Stomach smooth muscle (tissue), 2 donors: ENCODE data around the gene FAM13C.

ENCODE experiments used
- H3K27ac ChIP-seq: one replicate; pipeline ENCODE4 v1.7.0; 2013; ENCODE audit warnings: mild to moderate bottlenecking, low read length, inconsistent platforms
- H3K27me3 ChIP-seq, 2 donors: one replicate each; pipeline ENCODE4 v1.7.0; 2013; ENCODE audit warnings: low read length in 2 of 2; ENCODE audit not compliant: insufficient read depth in 2 of 2, control insufficient read depth in 1 of 2
- H3K36me3 ChIP-seq, 2 donors: one replicate each; pipeline ENCODE4 v1.7.0; 2013; ENCODE audit warnings: low read length in 2 of 2; ENCODE audit not compliant: control insufficient read depth in 2 of 2, insufficient read depth in 2 of 2
- H3K4me1 ChIP-seq: one replicate; pipeline ENCODE4 v1.7.0; 2013; ENCODE audit warnings: low read length; ENCODE audit not compliant: control insufficient read depth, insufficient read depth
- H3K4me3 ChIP-seq, 2 donors: one replicate each; pipeline ENCODE4 v1.7.0; 2013; ENCODE audit warnings: low read length in 2 of 2
- H3K9ac ChIP-seq, 2 donors: one replicate each; pipeline ENCODE4 v1.7.0; 2013; ENCODE audit warnings: low read length in 2 of 2, mild to moderate bottlenecking in 1 of 2
- H3K9me3 ChIP-seq, 2 donors: one replicate each; pipeline ENCODE4 v1.7.0; 2013; ENCODE audit warnings: low read length in 2 of 2; ENCODE audit not compliant: control insufficient read depth in 2 of 2
- donor health status: healthy.
- donor health status: Pancreatic carcinoma.

The FAM13C gene

DNA sequence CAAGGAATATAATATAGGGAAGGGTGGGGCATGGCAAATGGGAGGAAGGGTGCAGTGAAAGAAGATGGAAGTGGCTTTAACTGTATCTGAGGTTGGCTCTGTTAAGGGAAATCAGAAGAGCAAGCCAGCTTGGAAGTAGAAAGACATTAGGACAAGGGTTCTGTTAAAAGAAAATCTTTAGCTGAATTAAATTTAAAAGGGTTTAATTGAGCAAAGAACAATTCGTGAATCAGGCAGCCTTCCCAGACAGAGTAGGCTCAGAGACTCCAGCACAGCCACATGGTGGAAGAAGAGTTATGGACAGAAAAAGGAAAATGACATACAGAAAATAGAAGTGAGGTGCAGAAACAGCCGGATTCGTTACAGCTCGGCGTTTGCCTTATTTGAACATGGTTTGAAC is 42.0 kb downstream of the FAM13C start:
- no peak overlapping the region for H3K4me3 ChIP-seq
- no peaks in the 10 kb centered on the region for H3K27me3 ChIP-seq
- peaks cover 0 to 2% of the 10 kb centered on the region in 2 donors for H3K9me3 ChIP-seq
- no peak overlapping the region for H3K9ac ChIP-seq
- peaks cover 25% of the 10 kb centered on the region for H3K4me1 ChIP-seq
- H3K36me3 ChIP-seq, result peaks cover 3 to 15% of the 10 kb centered on the region in 2 donors
- no peak overlapping the region for H3K27ac ChIP-seq

DNA sequence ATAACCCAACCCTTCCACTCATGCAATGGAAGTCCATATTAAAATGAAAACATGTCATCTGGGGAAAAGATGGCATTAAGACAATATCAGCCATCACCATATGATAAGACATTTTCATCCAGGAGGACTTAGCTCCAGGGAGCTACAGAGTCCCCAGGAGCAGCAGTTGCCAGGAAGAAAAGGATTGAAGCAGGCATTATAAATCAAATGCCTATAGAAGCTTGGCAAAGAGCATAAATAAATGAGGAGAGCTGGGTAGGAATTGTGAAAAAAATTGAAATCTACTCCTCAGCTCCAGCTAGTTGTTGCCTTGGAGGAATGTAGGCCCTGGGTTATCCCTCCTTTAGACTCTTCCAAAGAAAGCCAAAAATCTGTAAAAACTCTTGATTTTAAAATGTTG is 42.5 kb downstream of the FAM13C start:
- H3K27me3 ChIP-seq, result no peaks in the 10 kb centered on the region
- H3K4me1 ChIP-seq, result peaks cover 25% of the 10 kb centered on the region
- H3K27ac ChIP-seq, result no peak overlapping the region
- peaks cover 0 to 2% of the 10 kb centered on the region in 2 donors for H3K9me3 ChIP-seq
- no peak overlapping the region for H3K4me3 ChIP-seq
- peaks cover 3 to 15% of the 10 kb centered on the region in 2 donors for H3K36me3 ChIP-seq
- H3K9ac ChIP-seq, result no peak overlapping the region

DNA sequence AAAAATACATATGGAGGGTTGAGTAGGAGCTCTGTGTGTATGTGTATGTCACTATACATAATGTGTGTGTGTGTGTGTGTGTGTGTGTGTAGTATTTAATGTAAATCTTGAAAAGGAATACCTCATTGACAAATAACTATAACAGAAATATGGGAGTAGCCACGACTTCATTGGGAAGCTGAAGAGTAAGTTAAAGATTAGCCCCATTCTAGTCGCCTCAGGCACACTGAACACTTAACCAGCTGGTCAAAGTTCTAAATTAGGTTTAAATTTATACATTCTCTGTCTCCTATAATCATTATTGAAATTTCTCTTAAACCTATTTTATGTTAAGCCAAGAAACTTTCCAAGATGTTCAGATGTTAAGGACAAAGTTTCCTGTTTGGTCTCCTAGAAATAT is 45.3 kb downstream of the FAM13C start:
- Histone ChIP-seq H3K9me3 (no peaks in the 10 kb centered on the region), H3K27me3 (no peaks in the 10 kb centered on the region), H3K9ac (no peak overlapping the region), H3K4me3 (no peak overlapping the region), H3K27ac (no peak overlapping the region), H3K36me3 (peaks cover 3 to 11% of the 10 kb centered on the region in 2 donors), H3K4me1 (peaks cover 13% of the 10 kb centered on the region)

DNA sequence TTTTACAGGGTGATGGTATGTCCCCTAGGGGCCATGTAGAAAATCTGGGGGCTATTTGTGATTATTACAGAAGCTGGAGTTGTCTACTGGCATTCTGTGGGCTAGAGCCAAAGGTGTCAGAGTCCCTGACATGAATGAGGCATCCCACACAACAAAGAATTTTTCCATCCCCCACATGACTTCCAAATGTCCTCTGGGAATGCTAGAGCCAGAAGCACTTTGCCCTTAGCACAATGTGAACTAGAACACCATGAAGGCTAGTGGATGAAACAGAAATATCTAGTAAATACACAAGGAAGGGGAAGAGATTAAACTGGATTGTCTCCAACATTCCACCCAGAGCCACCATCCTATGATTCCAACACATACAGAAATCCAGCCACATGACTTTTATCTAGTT is 46.9 kb downstream of the FAM13C start:
- no peaks in the 10 kb centered on the region for H3K27me3 ChIP-seq
- H3K9me3 ChIP-seq, result no peaks in the 10 kb centered on the region
- H3K27ac ChIP-seq, result no peak overlapping the region
- H3K4me3 ChIP-seq, result no peak overlapping the region
- peaks cover 24% of the 10 kb centered on the region for H3K4me1 ChIP-seq
- H3K36me3 ChIP-seq, result peaks cover 0 to 4% of the 10 kb centered on the region in 2 donors
- H3K9ac ChIP-seq, result no peak overlapping the region

DNA sequence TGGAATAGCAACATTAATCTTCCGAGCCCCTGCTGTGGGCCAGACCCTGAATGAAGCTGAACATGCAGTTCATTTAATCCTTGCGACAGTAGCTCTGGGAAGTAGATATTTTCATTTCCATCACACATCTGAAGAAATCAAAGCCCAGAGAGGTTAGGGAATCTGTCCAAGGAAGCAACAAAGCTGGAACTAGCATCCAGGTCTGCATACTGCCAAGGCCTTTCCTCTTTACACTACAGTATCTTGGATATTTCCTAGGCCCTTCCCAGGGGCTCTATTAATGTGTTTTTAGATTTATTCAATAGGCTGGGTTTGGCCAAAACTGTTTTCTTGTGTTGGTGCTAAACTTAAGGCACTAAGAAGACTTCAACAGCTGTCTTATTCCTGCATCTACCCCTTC is 48.1 kb downstream of the FAM13C start:
- H3K36me3 ChIP-seq, result peaks cover 0 to 4% of the 10 kb centered on the region in 2 donors
- H3K9me3 ChIP-seq, result no peaks in the 10 kb centered on the region
- peaks cover 25% of the 10 kb centered on the region for H3K4me1 ChIP-seq
- H3K27ac ChIP-seq, result no peak overlapping the region
- no peak overlapping the region for H3K9ac ChIP-seq
- no peak overlapping the region for H3K4me3 ChIP-seq
- no peaks in the 10 kb centered on the region for H3K27me3 ChIP-seq

DNA sequence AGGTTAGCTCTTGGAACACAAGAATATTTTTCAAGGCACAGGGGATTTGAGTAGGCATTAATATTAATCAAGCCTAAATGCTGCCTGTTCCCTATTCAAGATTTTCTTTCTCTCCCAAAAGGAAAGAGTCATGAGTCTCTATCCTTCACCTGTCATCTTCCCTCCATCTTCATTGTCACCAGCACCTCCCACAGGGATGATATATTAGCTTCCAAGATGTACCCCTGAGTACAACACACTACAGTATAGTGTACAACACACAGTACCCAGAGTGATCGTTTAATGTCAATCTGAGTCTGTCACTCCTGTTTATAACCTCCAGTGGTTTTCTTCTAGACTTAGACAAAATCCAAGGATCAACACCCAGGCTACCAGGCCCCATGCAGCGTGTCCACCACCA is 50.1 kb downstream of the FAM13C start:
- Histone ChIP-seq H3K9ac (no peak overlapping the region), H3K27me3 (no peaks in the 10 kb centered on the region), H3K9me3 (no peaks in the 10 kb centered on the region), H3K27ac (no peak overlapping the region), H3K4me1 (peaks cover 25% of the 10 kb centered on the region), H3K36me3 (peaks cover 0 to 4% of the 10 kb centered on the region in 2 donors), H3K4me3 (no peak overlapping the region)

DNA sequence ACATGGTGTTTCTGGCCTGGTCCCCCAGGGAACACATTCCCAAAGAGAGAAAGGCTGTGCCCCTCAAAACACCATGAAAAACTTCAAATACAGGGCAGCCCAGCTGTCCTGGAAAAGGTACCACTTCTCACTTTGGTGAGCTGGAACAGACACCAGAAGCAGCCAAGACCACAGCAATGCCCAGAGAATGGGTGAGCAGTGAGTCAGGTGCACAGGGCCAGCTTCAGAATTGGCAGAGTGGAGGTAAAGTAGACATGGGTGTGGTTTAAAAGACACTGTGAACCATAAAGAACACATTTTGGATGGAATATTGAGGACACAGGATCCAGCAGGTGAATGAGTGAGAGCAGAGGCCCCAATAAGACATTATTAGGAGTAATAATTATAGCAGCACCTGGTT is 51.3 kb downstream of the FAM13C start:
- peaks cover 25% of the 10 kb centered on the region for H3K4me1 ChIP-seq
- no peak overlapping the region for H3K27ac ChIP-seq
- peaks cover 0 to 7% of the 10 kb centered on the region in 2 donors for H3K36me3 ChIP-seq
- H3K4me3 ChIP-seq, result no peak overlapping the region
- no peak overlapping the region for H3K9ac ChIP-seq
- no peaks in the 10 kb centered on the region for H3K9me3 ChIP-seq
- H3K27me3 ChIP-seq, result no peaks in the 10 kb centered on the region

DNA sequence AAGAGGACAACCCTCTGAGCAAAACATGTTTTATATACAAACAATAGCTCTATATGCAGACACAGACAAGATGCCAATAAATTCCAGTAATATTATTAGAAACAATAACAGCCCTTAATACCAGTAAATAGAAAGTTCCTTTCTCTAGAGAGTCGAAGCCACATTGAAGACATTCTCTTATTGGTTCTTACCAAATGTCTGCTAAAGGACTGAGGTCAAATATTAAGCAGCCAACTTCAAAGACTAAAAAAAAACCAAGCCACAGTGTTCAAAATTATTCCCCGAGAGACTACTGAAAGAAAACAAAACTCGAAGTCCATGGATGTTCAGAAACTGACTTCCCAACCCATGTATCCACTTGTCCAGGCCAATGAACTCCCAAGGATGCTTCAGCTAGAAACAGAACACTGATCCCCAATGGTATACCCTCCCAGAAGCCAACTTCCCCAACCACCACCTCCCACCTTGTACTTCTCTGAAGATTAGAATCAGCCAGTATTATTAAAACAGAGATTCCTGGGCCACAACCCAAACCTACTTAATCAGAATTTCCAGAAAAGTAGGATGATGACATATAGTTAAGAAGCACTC is 51.9 kb downstream of the FAM13C start:
- no peak overlapping the region for H3K4me3 ChIP-seq
- no peaks in the 10 kb centered on the region for H3K9me3 ChIP-seq
- H3K27ac ChIP-seq, result no peak overlapping the region
- peaks cover 20% of the 10 kb centered on the region for H3K4me1 ChIP-seq
- H3K36me3 ChIP-seq, result peaks cover 0 to 7% of the 10 kb centered on the region in 2 donors
- H3K9ac ChIP-seq, result no peak overlapping the region
- H3K27me3 ChIP-seq, result no peaks in the 10 kb centered on the region

DNA sequence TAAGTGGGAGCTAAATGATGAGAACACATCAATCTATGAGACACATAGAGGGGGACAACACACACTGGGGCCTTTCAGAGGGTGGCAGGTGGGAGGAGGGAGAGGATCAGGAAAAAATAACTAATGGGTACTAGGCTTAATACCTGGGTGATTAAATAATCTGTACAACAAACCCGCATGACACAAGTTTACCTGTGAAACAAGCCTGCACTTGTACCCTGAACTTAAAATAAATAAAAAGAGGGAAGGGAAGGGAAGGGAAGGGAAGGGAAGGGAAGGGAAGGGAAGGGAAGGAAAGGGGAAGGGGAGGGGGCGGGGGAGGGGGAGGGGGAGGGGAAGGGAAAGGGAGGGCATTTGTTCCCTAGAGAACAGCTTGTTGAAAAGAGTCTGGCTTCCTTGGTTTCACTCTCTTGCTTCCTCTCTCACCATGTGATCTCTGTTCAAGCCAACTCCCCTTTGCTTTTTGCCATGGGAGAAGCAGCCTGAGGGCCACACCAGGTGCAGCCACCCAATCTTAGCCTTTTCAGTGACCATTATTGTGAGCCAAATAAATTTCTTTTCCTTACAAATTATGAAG is 57.7 kb downstream of the FAM13C start:
- H3K9ac ChIP-seq, result no peak overlapping the region
- H3K4me3 ChIP-seq, result no peak overlapping the region
- no peaks in the 10 kb centered on the region for H3K9me3 ChIP-seq
- H3K36me3 ChIP-seq, result peaks cover 5 to 10% of the 10 kb centered on the region in 2 donors
- H3K27me3 ChIP-seq, result no peaks in the 10 kb centered on the region
- no peak overlapping the region for H3K27ac ChIP-seq
- H3K4me1 ChIP-seq, result no peaks in the 10 kb centered on the region

DNA sequence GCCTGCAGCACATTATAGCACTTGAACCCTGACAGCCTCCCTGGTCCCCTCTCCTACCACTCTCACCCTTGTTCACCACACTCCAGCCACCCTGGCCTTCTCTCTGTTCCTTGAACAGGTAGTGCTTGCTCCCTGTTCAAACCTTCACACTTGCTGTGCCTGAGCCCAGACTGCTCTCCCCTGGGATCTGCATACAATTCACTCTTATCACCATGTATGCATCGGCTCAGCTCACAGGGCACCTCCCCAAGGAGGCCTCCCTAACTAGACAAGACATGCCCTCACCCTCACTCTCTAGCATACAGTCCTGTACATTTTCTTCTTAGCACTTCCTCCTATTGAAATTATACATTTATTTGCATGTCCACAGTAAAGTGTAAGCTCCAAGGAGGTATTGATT is 59.3 kb downstream of the FAM13C start:
- Histone ChIP-seq H3K27ac (no peak overlapping the region), H3K9ac (no peak overlapping the region), H3K9me3 (no peaks in the 10 kb centered on the region), H3K4me3 (no peak overlapping the region), H3K36me3 (peaks cover 5 to 10% of the 10 kb centered on the region in 2 donors), H3K27me3 (no peaks in the 10 kb centered on the region), H3K4me1 (no peaks in the 10 kb centered on the region)

DNA sequence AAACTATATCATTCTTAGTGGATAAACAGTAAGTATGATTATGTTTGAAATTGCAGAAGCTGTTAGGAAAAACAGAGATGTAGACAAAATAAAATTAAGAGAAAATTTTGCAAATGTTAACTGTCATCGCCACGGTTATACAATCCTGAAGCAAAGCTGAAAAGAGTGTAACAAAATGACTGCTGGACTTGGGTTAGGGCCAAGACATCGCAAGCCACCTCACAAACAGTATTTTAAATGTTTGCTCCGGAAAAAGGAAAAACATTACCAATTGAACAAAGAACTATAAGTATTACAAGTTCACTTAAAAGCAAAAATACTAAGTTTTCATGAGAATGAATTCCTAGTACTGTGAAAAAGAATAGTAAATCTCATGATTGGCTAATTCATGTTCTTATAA is 60.0 kb downstream of the FAM13C start:
- H3K9ac ChIP-seq, result no peak overlapping the region
- peaks cover 5 to 10% of the 10 kb centered on the region in 2 donors for H3K36me3 ChIP-seq
- no peak overlapping the region for H3K4me3 ChIP-seq
- H3K4me1 ChIP-seq, result no peaks in the 10 kb centered on the region
- no peaks in the 10 kb centered on the region for H3K9me3 ChIP-seq
- no peaks in the 10 kb centered on the region for H3K27me3 ChIP-seq
- no peak overlapping the region for H3K27ac ChIP-seq
